ENCODE results near the gene MLLT10.

MLLT10 gene

DNA sequence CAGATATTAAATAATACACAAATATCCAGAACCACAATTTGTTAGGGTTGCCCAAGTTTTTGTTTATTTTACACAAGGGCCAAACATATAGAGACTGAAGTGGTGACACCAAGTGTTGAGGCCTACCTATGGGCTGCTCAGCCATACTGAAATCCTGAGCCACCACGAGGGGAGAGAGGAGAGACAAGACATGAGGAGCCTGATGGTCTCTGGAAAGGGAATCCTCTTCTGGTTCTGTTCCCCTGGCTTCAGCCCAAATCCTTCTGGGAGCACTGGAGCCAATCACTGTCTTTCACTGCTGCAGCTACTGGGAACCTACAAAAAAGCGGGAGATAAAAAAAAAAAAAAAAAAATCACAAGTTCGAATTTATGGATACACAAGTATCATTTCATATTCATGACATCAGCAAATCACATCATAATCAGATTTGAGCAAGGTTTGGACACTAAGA lies 10.4 kb upstream of the MLLT10 start:
- Histone ChIP-seq H3K27me3 (ENCODE audit: control insufficient read depth, insufficient read depth, low read length) (no peaks in the 10 kb centered on the region), H3K27ac (ENCODE audit: low read length) (no peak overlapping the region), H3K4me1 (ENCODE audit: control insufficient read depth, insufficient read depth, low read length) (peaks cover 4% of the 10 kb centered on the region), H3K4me3 (ENCODE audit: low read length) (no peak overlapping the region), H3K36me3 (ENCODE audit: control insufficient read depth, insufficient read depth, low read length) (no peaks in the 10 kb centered on the region), H3K9me3 (ENCODE audit: control insufficient read depth, insufficient read depth, low read length) (no peaks in the 10 kb centered on the region)
- WGBS (ENCODE audit: insufficient coverage, insufficient read length): no CpG with 5 or more reads among the region's 3 CpGs
- no peak for DNase-seq (ENCODE audit: low read depth, low spot score)

DNA sequence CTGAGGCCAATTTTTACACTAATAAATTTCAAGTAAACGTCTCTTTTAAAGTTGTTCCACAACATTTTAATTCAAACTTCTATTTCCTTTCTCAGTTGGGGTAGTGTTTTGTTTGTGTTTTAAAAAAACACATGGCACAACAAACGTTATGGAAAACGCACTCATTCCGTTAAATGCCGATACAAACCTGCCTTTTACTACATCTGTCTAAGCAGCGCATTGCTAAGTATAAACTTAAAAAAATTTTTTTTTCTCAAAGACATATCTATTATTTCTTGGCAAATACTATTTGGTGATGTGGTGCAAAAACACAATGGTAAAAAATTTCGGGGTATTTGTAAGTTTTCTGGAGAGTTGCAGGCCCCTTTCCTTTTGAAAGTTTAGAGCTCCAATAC lies 9.9 kb upstream of the MLLT10 start:
- Histone ChIP-seq H3K36me3 (ENCODE audit: control insufficient read depth, insufficient read depth, low read length) (no peaks in the 10 kb centered on the region), H3K4me3 (ENCODE audit: low read length) (peak overlapping the region; percentile 60; the same call in 1 of the 2 replicates), H3K4me1 (ENCODE audit: control insufficient read depth, insufficient read depth, low read length) (peaks cover 4% of the 10 kb centered on the region), H3K27me3 (ENCODE audit: control insufficient read depth, insufficient read depth, low read length) (no peaks in the 10 kb centered on the region), H3K9me3 (ENCODE audit: control insufficient read depth, insufficient read depth, low read length) (no peaks in the 10 kb centered on the region), H3K27ac (ENCODE audit: low read length) (no peak overlapping the region)
- DNase-seq (ENCODE audit: low read depth, low spot score): no peak
- WGBS (ENCODE audit: insufficient coverage, insufficient read length): 100% methylated on average over 1 of the region's 7 CpGs

DNA sequence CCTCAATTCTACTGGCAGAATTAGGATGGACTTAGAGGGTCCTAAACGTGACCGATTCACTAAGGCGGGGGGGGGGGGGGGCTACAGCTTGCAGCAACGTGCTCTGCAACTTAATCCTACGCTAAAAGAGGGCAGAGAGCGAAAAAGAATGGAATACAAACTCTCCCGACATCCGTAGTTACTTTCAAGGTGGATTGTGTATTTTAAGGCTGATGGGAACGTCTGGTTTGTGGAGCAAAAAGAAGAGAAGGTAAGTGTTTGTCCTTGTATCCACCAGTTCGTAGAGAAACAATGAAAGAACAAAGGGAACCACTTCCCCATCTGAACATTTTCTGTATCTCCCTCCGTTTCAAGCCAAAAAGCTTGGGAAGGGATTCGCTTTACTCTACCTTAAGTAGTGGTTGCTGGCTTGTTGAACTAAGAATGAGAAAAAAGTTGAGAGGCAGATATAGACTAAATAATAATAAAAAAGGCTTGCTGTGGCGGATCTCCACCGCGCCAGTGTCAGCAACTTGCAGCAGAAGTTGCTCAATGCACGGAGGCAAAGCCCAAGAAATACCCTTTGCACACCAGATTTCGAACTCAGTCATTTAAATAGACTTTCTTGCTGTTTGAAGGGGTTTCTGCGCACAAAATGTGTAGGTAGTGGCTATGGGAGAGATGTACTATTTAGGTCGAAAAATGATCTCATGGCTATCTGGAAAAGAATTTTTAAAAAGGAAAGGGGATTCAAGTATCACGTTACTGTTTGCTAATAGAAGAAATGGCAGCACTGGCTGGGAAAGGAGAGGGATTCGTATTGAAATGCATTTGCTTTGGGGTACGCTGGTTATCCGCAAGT lies 9.3 kb upstream of the MLLT10 start:
- Histone ChIP-seq H3K9me3 (ENCODE audit: control insufficient read depth, insufficient read depth, low read length) (no peaks in the 10 kb centered on the region), H3K27ac (ENCODE audit: low read length) (peak overlapping the region; percentile 33), H3K4me3 (ENCODE audit: low read length) (peak overlapping the region; percentile 60; the same call in 1 of the 2 replicates), H3K36me3 (ENCODE audit: control insufficient read depth, insufficient read depth, low read length) (no peaks in the 10 kb centered on the region), H3K4me1 (ENCODE audit: control insufficient read depth, insufficient read depth, low read length) (peaks cover 4% of the 10 kb centered on the region), H3K27me3 (ENCODE audit: control insufficient read depth, insufficient read depth, low read length) (no peaks in the 10 kb centered on the region)
- DNase-seq (ENCODE audit: low read depth, low spot score): no peak
- no CpG with 5 or more reads among the region's 23 CpGs for WGBS (ENCODE audit: insufficient coverage, insufficient read length)

DNA sequence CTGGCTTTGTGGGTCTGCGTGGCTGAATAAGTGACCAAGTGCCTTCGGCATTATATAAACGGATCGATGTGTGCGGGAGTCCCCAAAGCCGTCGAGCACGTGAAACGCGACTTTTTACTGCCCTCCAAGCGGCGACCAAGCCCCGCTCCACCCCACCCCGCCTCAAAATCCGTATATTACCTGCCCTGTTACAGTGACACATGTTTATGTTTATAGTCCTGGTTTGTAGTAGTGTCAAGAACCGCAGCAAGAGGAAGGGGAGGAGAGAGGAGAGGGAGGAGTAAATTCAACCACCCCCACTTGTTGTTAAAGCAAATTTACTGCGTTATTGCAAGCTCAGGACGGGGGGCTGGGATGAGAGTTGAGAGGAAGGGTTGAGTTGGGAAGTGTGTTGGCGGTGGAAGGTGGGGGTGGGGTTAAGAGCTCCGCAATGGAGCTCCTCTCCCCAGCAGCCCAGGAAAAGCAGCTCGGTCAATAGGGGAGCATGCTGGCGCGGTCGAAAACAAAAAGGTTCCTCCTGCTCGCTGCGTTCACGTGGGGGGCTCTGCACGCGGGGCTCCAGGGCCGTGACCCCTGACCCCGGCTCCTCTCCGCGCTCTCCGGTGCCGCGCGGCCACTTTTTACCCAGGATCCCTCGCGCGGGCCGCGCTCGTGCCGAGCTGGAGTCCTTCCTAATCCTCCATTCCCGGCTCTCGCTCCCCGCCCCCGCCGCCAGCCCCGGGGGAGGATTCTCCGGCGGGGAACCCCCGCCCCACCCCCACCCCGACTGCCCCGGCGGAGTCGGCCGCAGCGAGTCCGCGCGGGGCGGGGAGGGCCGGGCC lies 8.5 kb upstream of the MLLT10 start, which contains the start of gene SKIDA1:
Gene SKIDA1, minus strand, starts transcription at position 316 of the 821 bp plus-strand sequence. CDS start 7,860 bp downstream, outside the sequence.
- no peaks in the 10 kb centered on the region for H3K9me3 ChIP-seq (ENCODE audit: control insufficient read depth, insufficient read depth, low read length)
- H3K27ac ChIP-seq (ENCODE audit: low read length): peak within 1 kb of the TSS; percentile 33
- H3K36me3 ChIP-seq (ENCODE audit: control insufficient read depth, insufficient read depth, low read length): no peaks in the 10 kb centered on the region
- H3K27me3 ChIP-seq (ENCODE audit: control insufficient read depth, insufficient read depth, low read length): no peaks in the 10 kb centered on the region
- H3K4me1 ChIP-seq (ENCODE audit: control insufficient read depth, insufficient read depth, low read length): peaks cover 4% of the 10 kb centered on the region
- DNase-seq (ENCODE audit: low read depth, low spot score): no peak
- peak within 1 kb of the TSS; percentile 60; the same call in 1 of the 2 replicates for H3K4me3 ChIP-seq (ENCODE audit: low read length)
- no CpG with 5 or more reads among the region's 64 CpGs for WGBS (ENCODE audit: insufficient coverage, insufficient read length)

DNA sequence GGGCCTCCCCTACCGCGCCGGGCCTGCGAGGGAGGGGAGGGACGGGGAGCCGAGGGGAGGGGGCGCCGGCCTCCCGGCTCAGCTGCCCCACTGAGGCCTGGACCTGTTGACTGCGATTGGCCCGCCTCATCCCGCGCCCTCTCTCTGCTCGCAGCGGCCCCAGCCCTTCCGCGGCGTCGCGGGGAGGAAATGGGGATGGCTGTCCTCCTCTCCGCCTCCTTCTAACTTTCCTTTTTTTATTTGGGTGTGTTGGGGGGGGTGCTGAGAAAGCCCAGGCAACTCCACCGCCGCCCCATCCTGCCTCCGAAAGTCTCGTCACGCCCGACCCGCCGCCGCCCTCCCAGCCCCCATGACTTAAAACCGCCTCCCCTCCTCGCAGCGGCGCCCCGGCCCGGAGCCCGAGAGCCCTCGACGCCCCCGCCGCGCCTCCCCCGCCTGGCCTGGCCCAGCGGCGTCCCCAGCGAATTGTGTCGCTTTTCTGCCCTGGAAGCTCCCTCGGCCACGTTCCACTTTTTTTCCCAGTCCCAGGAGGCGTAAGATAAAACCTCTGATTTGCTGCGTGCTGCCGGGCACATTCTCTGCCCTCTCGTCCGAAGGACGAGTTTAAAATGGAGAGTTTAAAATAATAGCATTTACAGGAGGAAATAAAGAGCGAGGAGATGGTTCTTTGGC lies 7.7 kb upstream of the MLLT10 start:
- no peak overlapping the region for H3K27ac ChIP-seq (ENCODE audit: low read length)
- no peak for DNase-seq (ENCODE audit: low read depth, low spot score)
- no CpG with 5 or more reads among the region's 56 CpGs for WGBS (ENCODE audit: insufficient coverage, insufficient read length)
- peak overlapping the region; percentile 60; the same call in 1 of the 2 replicates for H3K4me3 ChIP-seq (ENCODE audit: low read length)
- H3K9me3 ChIP-seq (ENCODE audit: control insufficient read depth, insufficient read depth, low read length): no peaks in the 10 kb centered on the region
- no peaks in the 10 kb centered on the region for H3K36me3 ChIP-seq (ENCODE audit: control insufficient read depth, insufficient read depth, low read length)
- 0 out of 2 replicates have a peak, but pooled peaks cover 1% of the 10 kb centered on the region for H3K4me1 ChIP-seq (ENCODE audit: control insufficient read depth, insufficient read depth, low read length)
- H3K27me3 ChIP-seq (ENCODE audit: control insufficient read depth, insufficient read depth, low read length): no peaks in the 10 kb centered on the region

DNA sequence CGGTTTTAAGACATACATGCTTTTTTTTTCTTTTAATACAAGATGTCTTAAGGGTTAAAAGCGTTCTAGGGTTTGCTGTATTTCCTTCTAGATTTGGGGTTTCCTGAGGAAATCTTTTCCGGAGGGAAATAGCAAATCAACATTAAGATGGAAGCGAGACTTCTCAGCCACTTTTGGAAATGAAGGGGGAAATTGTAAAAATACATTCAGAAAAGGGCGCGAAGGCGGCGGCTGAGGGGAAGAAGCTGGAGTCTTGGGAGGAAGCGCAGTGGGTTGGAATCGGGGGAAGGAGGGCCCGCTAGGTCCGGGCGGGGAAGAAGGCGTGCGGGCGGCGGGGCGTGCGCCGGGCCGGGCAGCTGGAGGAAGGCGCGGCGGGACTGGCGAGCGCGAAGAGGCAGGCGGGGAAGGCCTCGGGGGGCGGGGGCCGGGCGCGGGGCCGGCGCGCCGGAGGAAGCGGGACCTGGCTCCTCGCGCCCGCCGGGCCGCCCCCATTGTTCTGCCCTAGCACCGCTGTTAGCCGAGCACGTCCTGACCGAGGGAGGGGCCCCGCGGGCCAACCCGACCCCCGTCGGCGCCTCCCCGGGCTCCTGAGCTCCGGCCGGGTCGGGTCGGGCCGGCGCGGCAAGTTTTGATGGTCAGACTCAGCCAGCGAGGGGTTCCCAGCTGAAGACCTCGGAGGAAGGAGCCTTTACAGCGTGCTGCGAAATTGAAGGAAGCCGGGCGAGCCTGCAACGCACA lies 7.0 kb upstream of the MLLT10 start:
- Histone ChIP-seq H3K27me3 (ENCODE audit: control insufficient read depth, insufficient read depth, low read length) (no peaks in the 10 kb centered on the region), H3K9me3 (ENCODE audit: control insufficient read depth, insufficient read depth, low read length) (no peaks in the 10 kb centered on the region), H3K4me1 (ENCODE audit: control insufficient read depth, insufficient read depth, low read length) (0 out of 2 replicates have a peak, but pooled peaks cover 1% of the 10 kb centered on the region), H3K36me3 (ENCODE audit: control insufficient read depth, insufficient read depth, low read length) (no peaks in the 10 kb centered on the region), H3K27ac (ENCODE audit: low read length) (no peak overlapping the region), H3K4me3 (ENCODE audit: low read length) (peak overlapping the region; percentile 60; the same call in 1 of the 2 replicates)
- no CpG with 5 or more reads among the region's 68 CpGs for WGBS (ENCODE audit: insufficient coverage, insufficient read length)
- no peak for DNase-seq (ENCODE audit: low read depth, low spot score)

DNA sequence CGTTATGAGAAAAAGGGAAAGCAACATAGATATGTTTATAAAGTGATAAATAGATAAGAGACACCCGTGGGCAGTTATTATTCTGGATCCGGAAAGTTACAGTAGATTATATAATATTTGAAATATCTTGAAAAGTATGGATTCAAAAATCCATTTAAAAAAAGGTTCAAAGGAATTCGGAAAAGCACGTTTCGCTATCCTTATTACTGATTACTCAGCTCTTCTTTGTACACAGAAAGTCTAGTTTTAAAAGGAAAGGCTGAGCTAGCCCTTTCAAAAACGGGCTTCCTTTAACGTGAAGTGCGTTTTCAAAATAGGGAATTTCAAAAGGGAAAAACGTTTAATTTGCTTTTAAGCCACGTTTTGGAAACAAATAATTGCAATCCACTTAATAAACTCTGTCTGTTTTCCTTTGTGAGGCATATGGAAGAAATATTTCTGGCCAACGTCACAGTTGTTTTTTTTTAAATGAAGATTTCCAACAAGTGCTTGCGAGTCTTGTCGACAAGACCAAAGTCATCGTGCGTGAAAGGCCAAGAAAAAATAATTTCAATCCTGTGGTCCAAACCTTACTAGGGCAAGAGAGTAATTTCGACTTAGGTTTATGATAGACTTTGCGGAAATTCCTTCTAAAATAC lies 6.3 kb upstream of the MLLT10 start:
- Histone ChIP-seq H3K4me3 (ENCODE audit: low read length) (peak overlapping the region; percentile 37; the same call in 1 of the 2 replicates), H3K27me3 (ENCODE audit: control insufficient read depth, insufficient read depth, low read length) (no peaks in the 10 kb centered on the region), H3K9me3 (ENCODE audit: control insufficient read depth, insufficient read depth, low read length) (no peaks in the 10 kb centered on the region), H3K36me3 (ENCODE audit: control insufficient read depth, insufficient read depth, low read length) (no peaks in the 10 kb centered on the region), H3K4me1 (ENCODE audit: control insufficient read depth, insufficient read depth, low read length) (0 out of 2 replicates have a peak, but pooled peaks cover 1% of the 10 kb centered on the region), H3K27ac (ENCODE audit: low read length) (no peak overlapping the region)
- no CpG with 5 or more reads among the region's 18 CpGs for WGBS (ENCODE audit: insufficient coverage, insufficient read length)
- no peak for DNase-seq (ENCODE audit: low read depth, low spot score)

DNA sequence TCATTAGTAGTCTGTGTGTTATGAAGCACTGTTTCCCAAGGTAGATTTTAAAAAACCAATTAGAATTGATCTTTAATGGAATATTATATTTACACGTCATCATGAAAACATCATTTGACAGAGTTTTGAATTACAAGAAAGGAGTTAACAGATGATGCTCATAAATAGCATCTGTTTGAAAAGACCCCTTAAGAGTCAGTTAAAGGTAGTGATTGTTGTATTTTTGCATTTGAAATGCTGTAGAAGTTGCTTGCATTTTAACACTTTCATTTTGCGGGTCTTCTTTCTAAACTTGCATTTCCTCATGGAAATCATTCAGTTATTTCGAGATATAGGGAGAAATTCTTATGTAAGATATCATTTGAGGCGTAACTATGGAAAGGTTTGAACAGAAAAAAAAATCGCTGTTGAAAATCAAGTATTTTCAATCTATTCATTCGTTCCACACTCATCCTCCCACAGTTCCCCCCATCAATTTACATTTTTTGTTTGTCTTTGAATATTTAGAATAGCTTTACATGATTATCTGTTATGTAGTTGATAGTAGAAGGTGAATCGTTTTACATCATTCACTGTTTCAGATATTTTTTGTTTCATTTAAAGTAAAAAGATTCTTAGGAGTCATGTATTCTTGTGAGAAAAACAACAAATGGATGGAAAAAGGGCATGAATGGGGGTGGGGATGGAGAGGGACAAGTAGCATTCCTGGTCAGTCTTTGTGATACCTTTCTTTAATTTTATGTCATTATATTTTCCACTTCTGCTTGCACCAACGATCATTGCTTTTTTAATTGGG lies 5.6 kb upstream of the MLLT10 start:
- Histone ChIP-seq H3K4me1 (ENCODE audit: control insufficient read depth, insufficient read depth, low read length) (no peaks in the 10 kb centered on the region), H3K9me3 (ENCODE audit: control insufficient read depth, insufficient read depth, low read length) (no peaks in the 10 kb centered on the region), H3K27me3 (ENCODE audit: control insufficient read depth, insufficient read depth, low read length) (no peaks in the 10 kb centered on the region), H3K4me3 (ENCODE audit: low read length) (no peak overlapping the region; the same call in 1 of the 2 replicates), H3K36me3 (ENCODE audit: control insufficient read depth, insufficient read depth, low read length) (no peaks in the 10 kb centered on the region), H3K27ac (ENCODE audit: low read length) (no peak overlapping the region)
- no peak for DNase-seq (ENCODE audit: low read depth, low spot score)
- no CpG with 5 or more reads among the region's 8 CpGs for WGBS (ENCODE audit: insufficient coverage, insufficient read length)

Data from iPS DF 6.9 (cell line).